H1 (cell line): Measurements from ENCODE around the gene CASK. TPM values are rescaled to one million over a fixed set of nuclear protein-coding genes. Genes with fewer than 3 reads are reported as not detected.

Source experiments
- CTCF ChIA-PET: fragments of 300-600 bp; sonication (Branson Sonifier 250); formaldehyde crosslinking; loops from one replicate; lab custom pipeline; 2021; ENCODE audit not compliant: partially characterized antibody; lab: Charles Lee
- POLR2A ChIA-PET: fragments of 300-600 bp; sonication (Branson Sonifier 250); formaldehyde crosslinking; loops from one replicate; lab custom pipeline; 2021; ENCODE audit warnings: inconsistent platforms; ENCODE audit not compliant: partially characterized antibody; lab: Charles Lee
- DNase-seq, 2 experiments: peaks; one replicate each; pipeline versions ENCODE4 v3.0.0 to v3.0.0-alpha.2; 2010 to 2022; ENCODE audit warnings: low spot score in 2 of 2, low read depth in 1 of 2, mixed read lengths in 1 of 2
- FAIRE-seq: peaks from 2 replicates; lab custom pipeline; 2011; peaks lifted over from hg19 to GRCh38; lab: Jason Lieb, UNC
- H2AFZ ChIP-seq: 2 replicates; pipeline ENCODE4 v1.8.1; 2012; ENCODE audit warnings: low read length, inconsistent platforms
- H2AK5ac ChIP-seq: 2 replicates; pipeline ENCODE4 v1.6.1; 2013; ENCODE audit warnings: low read depth, low read length
- H2BK120ac ChIP-seq: replicated peaks from 2 replicates; pipeline ENCODE3; 2013; ENCODE audit warnings: low read depth, low read length, inconsistent platforms
- H2BK12ac ChIP-seq: 2 replicates; pipeline ENCODE4 v1.6.1; 2013; ENCODE audit warnings: low read depth, low read length
- H2BK15ac ChIP-seq: 2 replicates; pipeline ENCODE4 v1.6.1; 2013; ENCODE audit warnings: low read length
- H2BK20ac ChIP-seq: 2 replicates; pipeline ENCODE4 v1.6.1; 2013; ENCODE audit warnings: low read length
- H2BK5ac ChIP-seq: 2 replicates; pipeline ENCODE4 v1.6.1; 2013; ENCODE audit warnings: low read depth, low read length
- H3K14ac ChIP-seq: 2 replicates; pipeline ENCODE4 v1.6.1; 2013; ENCODE audit warnings: inconsistent platforms; ENCODE audit not compliant: insufficient read length
- H3K18ac ChIP-seq: 2 replicates; pipeline ENCODE4 v1.6.1; 2013; ENCODE audit warnings: low read length; ENCODE audit errors: extremely low read depth
- H3K23ac ChIP-seq: 2 replicates; pipeline ENCODE4 v1.6.1; 2013; ENCODE audit warnings: inconsistent platforms; ENCODE audit not compliant: insufficient read length
- H3K23me2 ChIP-seq: 2 replicates; pipeline ENCODE4 v1.6.1; 2013; ENCODE audit warnings: low read depth, low read length
- H3K27ac ChIP-seq: 2 replicates; pipeline ENCODE4 v1.6.1; 2011; ENCODE audit warnings: low read depth, low read length, inconsistent platforms
- H3K27me3 ChIP-seq, 4 experiments: replicated peaks in 1 of 4; 1 replicate in 1 of 4; 2 replicates in 3 of 4; pipeline versions ENCODE4 v1.6.1 to v1.8.1; 2011 to 2013; ENCODE audit warnings: low read length in 3 of 4, mild to moderate bottlenecking in 3 of 4, inconsistent platforms in 2 of 4, mixed read lengths in 2 of 4, moderate library complexity in 1 of 4; ENCODE audit not compliant: control insufficient read depth in 3 of 4, insufficient read depth in 3 of 4; ENCODE audit errors: extremely low read depth in 1 of 4
- H3K36me3 ChIP-seq, 4 experiments: 2 replicates each; pipeline versions ENCODE4 v1.6.1 to v1.8.1; 2011 to 2013; ENCODE audit warnings: mild to moderate bottlenecking in 4 of 4, low read length in 3 of 4, moderate library complexity in 2 of 4, control low read depth in 1 of 4, inconsistent platforms in 1 of 4; ENCODE audit not compliant: insufficient read depth in 4 of 4, control insufficient read depth in 2 of 4
- H3K4ac ChIP-seq: replicated peaks from 2 replicates; pipeline ENCODE3; 2013; ENCODE audit warnings: low read length, low read depth, mixed read lengths, inconsistent platforms; ENCODE audit not compliant: insufficient read length
- H3K4me1 ChIP-seq, 4 experiments: replicated peaks in 1 of 4; 1 replicate in 1 of 4; 2 replicates in 3 of 4; pipeline versions ENCODE4 v1.6.1 to v1.8.1; 2011 to 2013; ENCODE audit warnings: low read length in 3 of 4, inconsistent platforms in 2 of 4, mixed read lengths in 1 of 4; ENCODE audit not compliant: insufficient read depth in 4 of 4, control insufficient read depth in 3 of 4
- H3K4me2 ChIP-seq, 2 experiments: 2 replicates each; pipeline versions ENCODE4 v1.6.1 to v1.8.1; 2011 to 2013; ENCODE audit warnings: low read depth in 2 of 2, low read length in 2 of 2, control low read depth in 1 of 2, inconsistent platforms in 1 of 2, mild to moderate bottlenecking in 1 of 2; ENCODE audit not compliant: insufficient read depth in 1 of 2
- H3K4me3 ChIP-seq, 4 experiments: fragments of 200-600, 300-600 bp in 1 of 4; sonication (generic), shearing (Covaris generic), sonication (Bioruptor Twin) in 1 of 4; 2 replicates each; pipeline versions ENCODE4 v1.5.1 to v1.8.1; 2011 to 2016; ENCODE audit warnings: low read length in 4 of 4, low read depth in 3 of 4, control low read depth in 2 of 4, inconsistent platforms in 2 of 4, mild to moderate bottlenecking in 2 of 4, mixed read lengths in 1 of 4, moderate library complexity in 1 of 4; ENCODE audit not compliant: insufficient read depth in 2 of 4; ENCODE audit errors: extremely low read depth in 1 of 4
- H3K56ac ChIP-seq: replicated peaks from 2 replicates; pipeline ENCODE3; 2013; ENCODE audit warnings: low read depth, mild to moderate bottlenecking, mixed read lengths, low read length, inconsistent platforms; ENCODE audit not compliant: insufficient read length
- H3K79me1 ChIP-seq: 2 replicates; pipeline ENCODE4 v1.6.1; 2013; ENCODE audit warnings: low read depth, low read length, control low read depth
- H3K79me2 ChIP-seq, 2 experiments: 2 replicates each; pipeline versions ENCODE4 v1.6.1 to v1.8.1; 2012 to 2013; ENCODE audit warnings: low read length in 2 of 2, mild to moderate bottlenecking in 2 of 2, inconsistent platforms in 1 of 2; ENCODE audit not compliant: insufficient read depth in 2 of 2, control insufficient read depth in 1 of 2
- H3K9ac ChIP-seq, 4 experiments: replicated peaks in 1 of 4; 1 replicate in 1 of 4; 2 replicates in 3 of 4; pipeline versions ENCODE4 v1.6.1 to v1.8.1; 2011 to 2013; ENCODE audit warnings: low read depth in 3 of 4, low read length in 3 of 4, control low read depth in 2 of 4, mild to moderate bottlenecking in 2 of 4, moderate library complexity in 2 of 4, inconsistent platforms in 1 of 4; ENCODE audit errors: extremely low read depth in 1 of 4
- H3K9me3 ChIP-seq, 2 experiments: 2 replicates each; pipeline versions ENCODE4 v1.6.1 to v1.8.1; 2012 to 2013; ENCODE audit warnings: mild to moderate bottlenecking in 2 of 2, moderate library complexity in 2 of 2, control low read depth in 1 of 2, inconsistent platforms in 1 of 2, low read depth in 1 of 2, low read length in 1 of 2, mixed read lengths in 1 of 2; ENCODE audit not compliant: insufficient read depth in 2 of 2
- H4K20me1 ChIP-seq, 2 experiments: replicated peaks in 1 of 2; 2 replicates each; pipeline versions ENCODE3 to v1.8.1; 2011 to 2013; ENCODE audit warnings: inconsistent platforms in 2 of 2, low read length in 2 of 2, mild to moderate bottlenecking in 1 of 2; ENCODE audit not compliant: insufficient read depth in 2 of 2, control insufficient read depth in 1 of 2
- H4K5ac ChIP-seq: 2 replicates; pipeline ENCODE4 v1.6.1; 2013; ENCODE audit warnings: low read length, low read depth, mixed read lengths, inconsistent platforms; ENCODE audit not compliant: insufficient read length
- H4K8ac ChIP-seq: 2 replicates; pipeline ENCODE4 v1.8.0; 2013; ENCODE audit warnings: mild to moderate bottlenecking, moderate library complexity, low read length, inconsistent platforms; ENCODE audit not compliant: insufficient read depth; ENCODE audit errors: extremely low read depth
- H4K91ac ChIP-seq: replicated peaks from 2 replicates; pipeline ENCODE3; 2013; ENCODE audit warnings: low read length, mixed read lengths, inconsistent platforms; ENCODE audit not compliant: insufficient read length
- HDAC6 ChIP-seq: IDR thresholded peaks from one replicate; pipeline ENCODE4 v1.7.1; 2012; ENCODE audit warnings: low read depth, mild to moderate bottlenecking, inconsistent platforms, low read length, moderate library complexity
- RXRA ChIP-seq: IDR thresholded peaks from 2 replicates; pipeline ENCODE4 v1.6.1; 2011; ENCODE audit warnings: low read depth, mild to moderate bottlenecking, low read length, moderate library complexity; ENCODE audit not compliant: insufficient read depth
- WGBS, 2 experiments: shearing (Covaris generic) in 1 of 2; methylation state at CpG; one replicate each; pipeline versions ENCODE4 v1.1.6 to v1.1.7; 2013 to 2015; ENCODE audit warnings: low lambda C conversion rate in 2 of 2, mixed read lengths in 2 of 2, inconsistent platforms in 1 of 2, low coverage in 1 of 2, missing lambda C conversion rate in 1 of 2; ENCODE audit not compliant: insufficient replicate concordance in 2 of 2, insufficient coverage in 1 of 2, insufficient read length in 1 of 2; ENCODE audit errors: extremely low coverage in 1 of 2, missing lambda C conversion rate in 1 of 2; 5-methylcytosine and 5-hydroxymethylcytosine counted together
- polyA plus RNA-seq, 7 experiments: library from polyadenylated mRNA; depleted of rRNA in 3 of 7; stranded (reverse) in 5 of 7; unstranded in 2 of 7; fragments of >200 nt in 5 of 7; fragments of 200-250 nt in 2 of 7; gene quantifications; 1 replicate in 5 of 7; 2 replicates in 1 of 7; 4 replicates in 1 of 7; pipeline versions ENCODE4 v1.2.1 to v1.2.3, GENCODE V29; 2011 to 2013; ENCODE audit warnings: missing spikeins in 2 of 7, mixed read lengths in 2 of 7
- total RNA-seq: library from RNA; stranded (reverse); fragmentation: NEBNext Ultra II Directional; extraction: Animal tissue kit (Norgen Biotek cat#: 25700); gene quantifications from 2 replicates; pipeline ENCODE4 v1.2.1, GENCODE V29; 2021

Gene CASK
- total and polyA plus RNA-seq, 2 of the 8 experiments (the other 6 are each of a cell fraction or from before 2014, with no cell fraction given), result 21.6 to 55.1 TPM

GRCh38 chrX:41932885-41933284 lies 9.5 kb upstream of the CASK start:
- 90% methylated on average over 5 of the region's 5 CpGs; no CpG with 5 or more reads in 1 of the 2 experiments for WGBS, 2 experiments
- ChIA-PET CTCF (no interaction called here), POLR2A (no interaction called here)
- H3K14ac ChIP-seq, result no peak overlapping the region
- no peaks in the 10 kb centered on the region for H3K36me3 ChIP-seq
- FAIRE-seq (no peak), DNase-seq (no peak)
- no peak overlapping the region for H2BK5ac ChIP-seq
- H2BK120ac ChIP-seq, result no peak overlapping the region
- H3K79me1 ChIP-seq, result no peaks in the 10 kb centered on the region
- no peaks in the 10 kb centered on the region for H3K79me2 ChIP-seq
- H2AK5ac ChIP-seq, result no peak overlapping the region
- no peak overlapping the region for H3K23ac ChIP-seq
- H3K4me3 ChIP-seq, result no peak overlapping the region
- H3K9ac ChIP-seq, result no peak overlapping the region
- no peak overlapping the region for H3K4me2 ChIP-seq
- H3K4ac ChIP-seq, result no peak overlapping the region
- no peak overlapping the region for H3K18ac ChIP-seq
- H3K23me2 ChIP-seq, result no peaks in the 10 kb centered on the region
- no peak overlapping the region for H3K56ac ChIP-seq
- H2BK12ac ChIP-seq, result no peak overlapping the region
- no peaks in the 10 kb centered on the region for H3K4me1 ChIP-seq
- H3K27ac ChIP-seq, result no peak overlapping the region
- H4K20me1 ChIP-seq, result no peaks in the 10 kb centered on the region
- no peak overlapping the region for H4K8ac ChIP-seq
- no peak overlapping the region for H2AFZ ChIP-seq
- no peaks in the 10 kb centered on the region for H3K9me3 ChIP-seq
- no peak overlapping the region for H4K91ac ChIP-seq
- H3K27me3 ChIP-seq, result no peaks in the 10 kb centered on the region
- no peak overlapping the region for H2BK15ac ChIP-seq
- no peak overlapping the region for H4K5ac ChIP-seq
- H2BK20ac ChIP-seq, result no peak overlapping the region
- no peak for TF ChIP-seq RXRA
- no peak for TF ChIP-seq HDAC6
